OCI-LY3 (cell line): ENCODE results near the gene FHOD3.
"Not testable (repeated sequence)": the region's sequence is repeated elsewhere in the genome, so short reads cannot be mapped to it uniquely, and the experiment has no call there.

Experiments used
- EZH2phosphoT487 ChIP-seq: fragments of 200-600 bp; shearing (Covaris generic); IDR thresholded peaks from 2 replicates; pipeline ENCODE4 v1.6.1; 2018; ENCODE audit warnings: antibody characterized with exemption, mixed run types, low read depth
- TF ChIP-seq, protein P1 (sequence below): fragments of 200-600, 300-600 bp; sonication (generic); IDR thresholded peaks from 2 replicates; pipeline ENCODE4 v1.5.1; 2014; ENCODE audit warnings: antibody characterized with exemption, low read length, low read depth

DNA sequence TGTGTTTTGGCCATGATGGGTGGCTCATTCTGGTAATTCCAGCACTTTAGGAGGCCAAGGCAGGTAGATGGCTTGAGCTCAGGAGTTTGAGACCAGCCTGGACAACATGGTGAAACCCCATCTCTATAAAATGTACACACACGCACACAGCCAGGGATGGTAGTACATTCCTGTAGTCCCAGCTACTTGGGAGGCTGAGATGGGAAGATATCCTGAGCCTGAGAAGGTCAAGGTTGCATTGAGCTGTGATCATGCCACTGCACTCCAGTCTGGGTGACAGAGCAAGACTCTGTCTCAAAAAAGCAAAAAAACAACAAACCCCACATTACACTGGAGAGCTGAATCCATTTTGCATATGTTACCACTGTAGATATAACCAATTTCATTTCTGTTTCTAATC, 423.8 kb downstream of the FHOD3 start:
- TF ChIP-seq, protein P1, sequence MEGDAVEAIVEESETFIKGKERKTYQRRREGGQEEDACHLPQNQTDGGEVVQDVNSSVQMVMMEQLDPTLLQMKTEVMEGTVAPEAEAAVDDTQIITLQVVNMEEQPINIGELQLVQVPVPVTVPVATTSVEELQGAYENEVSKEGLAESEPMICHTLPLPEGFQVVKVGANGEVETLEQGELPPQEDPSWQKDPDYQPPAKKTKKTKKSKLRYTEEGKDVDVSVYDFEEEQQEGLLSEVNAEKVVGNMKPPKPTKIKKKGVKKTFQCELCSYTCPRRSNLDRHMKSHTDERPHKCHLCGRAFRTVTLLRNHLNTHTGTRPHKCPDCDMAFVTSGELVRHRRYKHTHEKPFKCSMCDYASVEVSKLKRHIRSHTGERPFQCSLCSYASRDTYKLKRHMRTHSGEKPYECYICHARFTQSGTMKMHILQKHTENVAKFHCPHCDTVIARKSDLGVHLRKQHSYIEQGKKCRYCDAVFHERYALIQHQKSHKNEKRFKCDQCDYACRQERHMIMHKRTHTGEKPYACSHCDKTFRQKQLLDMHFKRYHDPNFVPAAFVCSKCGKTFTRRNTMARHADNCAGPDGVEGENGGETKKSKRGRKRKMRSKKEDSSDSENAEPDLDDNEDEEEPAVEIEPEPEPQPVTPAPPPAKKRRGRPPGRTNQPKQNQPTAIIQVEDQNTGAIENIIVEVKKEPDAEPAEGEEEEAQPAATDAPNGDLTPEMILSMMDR: not testable (repeated sequence)
- TF ChIP-seq EZH2phosphoT487: not testable (repeated sequence)
